AG09319 (cell line): ENCODE measurements around the gene KRTAP10-12.

ENCODE experiments used
- DNase-seq: peaks from one replicate; pipeline ENCODE4 v3.0.0-alpha.2; 2010; ENCODE audit warnings: low read depth; ENCODE audit errors: extremely low read depth
- TF ChIP-seq, protein P1 (sequence below): IDR thresholded peaks from 2 replicates; pipeline ENCODE4 v1.5.1; 2011; ENCODE audit warnings: low read depth, mild to moderate bottlenecking, inconsistent platforms, low read length, moderate library complexity

The KRTAP10-12 gene

DNA sequence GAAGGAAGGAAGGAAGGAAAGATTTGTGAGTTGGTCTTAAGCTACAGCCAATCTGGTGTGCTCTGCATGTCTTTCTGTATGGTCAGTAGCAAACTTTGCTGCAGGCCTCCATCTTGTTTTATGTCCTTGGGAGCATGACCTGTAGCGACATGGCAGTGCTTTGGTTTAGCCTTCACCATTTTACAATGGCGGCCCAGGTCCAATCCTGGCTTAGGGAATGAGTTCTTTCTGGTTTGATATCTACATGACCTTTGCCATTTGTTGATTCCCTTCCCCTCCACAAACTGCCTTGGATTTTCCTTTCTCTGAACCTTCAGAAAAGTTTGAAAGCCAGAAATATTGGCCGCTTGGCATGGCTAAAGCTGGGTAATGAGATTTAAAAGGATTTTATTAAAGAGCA, 44.9 kb downstream of the KRTAP10-12 start:
- TF ChIP-seq, protein P1, sequence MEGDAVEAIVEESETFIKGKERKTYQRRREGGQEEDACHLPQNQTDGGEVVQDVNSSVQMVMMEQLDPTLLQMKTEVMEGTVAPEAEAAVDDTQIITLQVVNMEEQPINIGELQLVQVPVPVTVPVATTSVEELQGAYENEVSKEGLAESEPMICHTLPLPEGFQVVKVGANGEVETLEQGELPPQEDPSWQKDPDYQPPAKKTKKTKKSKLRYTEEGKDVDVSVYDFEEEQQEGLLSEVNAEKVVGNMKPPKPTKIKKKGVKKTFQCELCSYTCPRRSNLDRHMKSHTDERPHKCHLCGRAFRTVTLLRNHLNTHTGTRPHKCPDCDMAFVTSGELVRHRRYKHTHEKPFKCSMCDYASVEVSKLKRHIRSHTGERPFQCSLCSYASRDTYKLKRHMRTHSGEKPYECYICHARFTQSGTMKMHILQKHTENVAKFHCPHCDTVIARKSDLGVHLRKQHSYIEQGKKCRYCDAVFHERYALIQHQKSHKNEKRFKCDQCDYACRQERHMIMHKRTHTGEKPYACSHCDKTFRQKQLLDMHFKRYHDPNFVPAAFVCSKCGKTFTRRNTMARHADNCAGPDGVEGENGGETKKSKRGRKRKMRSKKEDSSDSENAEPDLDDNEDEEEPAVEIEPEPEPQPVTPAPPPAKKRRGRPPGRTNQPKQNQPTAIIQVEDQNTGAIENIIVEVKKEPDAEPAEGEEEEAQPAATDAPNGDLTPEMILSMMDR, result no peak
- no peak for DNase-seq

DNA sequence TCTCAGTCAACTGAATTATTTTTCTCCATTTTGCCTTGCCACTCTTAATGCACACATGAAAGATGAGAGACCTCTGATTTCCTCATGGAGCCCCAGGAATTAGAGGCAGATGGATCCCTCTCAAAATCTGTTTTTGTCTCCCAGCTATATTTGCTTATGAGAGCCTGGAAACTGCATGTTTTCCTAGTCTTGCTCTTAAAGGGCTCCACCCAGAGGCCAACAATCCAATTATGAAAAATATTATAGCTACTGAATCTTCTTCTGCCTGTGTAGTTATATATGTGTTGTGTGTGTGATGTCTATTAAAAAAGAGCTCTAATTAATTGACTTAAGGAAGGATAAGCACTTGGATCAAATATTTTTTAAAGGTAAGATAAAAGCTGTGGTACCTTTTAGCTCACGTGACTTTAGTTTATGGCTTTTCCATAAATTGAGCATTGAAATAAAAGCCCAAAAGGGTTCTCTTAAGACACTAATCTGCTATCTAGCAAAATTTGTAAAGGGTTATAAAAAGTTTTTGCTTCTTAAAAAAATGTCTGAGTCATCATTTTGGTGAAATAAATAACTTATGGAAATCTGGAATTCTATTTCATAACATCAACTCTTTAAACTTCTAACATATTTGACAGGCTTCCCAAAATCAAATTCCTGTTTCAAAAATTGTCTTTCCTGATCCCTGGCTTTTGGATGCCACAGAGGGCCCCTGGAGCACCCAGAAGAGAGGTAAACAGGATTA, 45.6 kb downstream of the KRTAP10-12 start:
- TF ChIP-seq, protein P1, result peak; percentile 11
- no peak for DNase-seq
